HCT116 (cell line): ENCODE measurements around the gene MYO1B. TPM values are rescaled to one million over a fixed set of nuclear protein-coding genes. Genes with fewer than 3 reads are reported as not detected.

Experiments used
- ATAC-seq: fragments of 200-7000 bp; cut with Tn5 transposase; 2 replicates; pipeline ENCODE4 v1.9.1; 2020; ENCODE audit warnings: mild to moderate bottlenecking, moderate library complexity
- BruUV-seq: library from RNA; stranded (reverse); fragments of 400-500 nt; replicated peaks from 2 replicates; lab custom pipeline; 2021; lab: Mats Ljungman, UMichigan
- CTCF ChIA-PET: fragments of 300-600 bp; sonication (Branson Sonifier 250); formaldehyde crosslinking; loops from one replicate; lab custom pipeline; 2021; ENCODE audit warnings: antibody characterized with exemption; lab: Charles Lee
- POLR2A ChIA-PET: fragments of 300-600, 350-600 bp; sonication (Branson Sonifier 250); formaldehyde crosslinking; loops from one replicate; lab custom pipeline; 2021; ENCODE audit warnings: antibody characterized with exemption; lab: Charles Lee
- RAD21 ChIA-PET, 2 experiments: fragments of 300-600 bp; sonication (Branson Sonifier 250); formaldehyde crosslinking; loops; one replicate each; lab custom pipeline; 2023; ENCODE audit warnings: low total read pairs in 2 of 2; ENCODE audit not compliant: uncharacterized antibody in 2 of 2, unreplicated experiment in 2 of 2, low non-redundant PET in 1 of 2; lab: Charles Lee
- DNase-seq: peaks from one replicate; pipeline ENCODE4 v3.0.0-alpha.2; 2010; ENCODE audit warnings: low read depth, low spot score
- H2AFZ ChIP-seq: fragments of 200-600 bp; shearing (Covaris generic), sonication (generic); 2 replicates; pipeline ENCODE4 v1.6.1; 2017; ENCODE audit warnings: low read depth, mixed run types, mixed read lengths, antibody characterized with exemption, low read length; ENCODE audit not compliant: poor library complexity, severe bottlenecking
- H3K27ac ChIP-seq: 2 replicates; pipeline ENCODE4 v1.5.1; 2012; ENCODE audit warnings: low read depth, low read length
- H3K27me3 ChIP-seq: fragments of 200-600 bp; sonication (generic); 2 replicates; pipeline ENCODE4 v1.6.1; 2016; ENCODE audit warnings: mixed run types, low read length, mixed read lengths; ENCODE audit not compliant: insufficient read depth
- H3K36me3 ChIP-seq, 2 experiments: fragments of 200-500 bp in 1 of 2; fragments of 200-600 bp in 1 of 2; sonication (Bioruptor generic) in 1 of 2; sonication (generic) in 1 of 2; 2 replicates each; pipeline versions ENCODE4 v1.5.1 to v1.6.1; 2014 to 2016; ENCODE audit warnings: low read length in 2 of 2, inconsistent platforms in 1 of 2, mixed read lengths in 1 of 2, mixed run types in 1 of 2; ENCODE audit not compliant: insufficient read depth in 2 of 2, control insufficient read depth in 1 of 2
- H3K4me1 ChIP-seq, 2 experiments: fragments of 200-600 bp in 1 of 2; sonication (generic) in 1 of 2; 2 replicates each; pipeline versions ENCODE4 v1.5.1 to v1.6.1; 2012 to 2017; ENCODE audit warnings: low read length in 2 of 2, inconsistent platforms in 1 of 2, mild to moderate bottlenecking in 1 of 2, mixed read lengths in 1 of 2, mixed run types in 1 of 2, moderate library complexity in 1 of 2; ENCODE audit not compliant: insufficient read depth in 2 of 2, control insufficient read depth in 1 of 2
- H3K4me2 ChIP-seq: fragments of 200-600 bp; sonication (generic); 2 replicates; pipeline ENCODE4 v1.6.1; 2017; ENCODE audit warnings: mixed run types, low read length, mixed read lengths
- H3K4me3 ChIP-seq, 2 experiments: fragments of 200-600 bp in 1 of 2; sonication (generic) in 1 of 2; replicated peaks in 1 of 2; 2 replicates each; pipeline ENCODE4 v1.5.1; 2011 to 2016; ENCODE audit warnings: low read length in 2 of 2, control low read depth in 1 of 2, low read depth in 1 of 2, mild to moderate bottlenecking in 1 of 2, mixed read lengths in 1 of 2, mixed run types in 1 of 2
- H3K79me2 ChIP-seq: fragments of 200-600 bp; sonication (generic); 2 replicates; pipeline ENCODE4 v1.6.1; 2017; ENCODE audit warnings: mild to moderate bottlenecking, mixed run types, low read length, moderate library complexity, mixed read lengths; ENCODE audit not compliant: insufficient read depth
- H3K9ac ChIP-seq: fragments of 200-600 bp; sonication (generic); 2 replicates; pipeline ENCODE4 v1.6.1; 2016; ENCODE audit warnings: low read length, mixed read lengths
- H3K9me2 ChIP-seq: fragments of 200-600 bp; sonication (generic), shearing (Covaris generic); 2 replicates; pipeline ENCODE4 v1.6.1; 2017; ENCODE audit warnings: mixed run types, mild to moderate bottlenecking, moderate library complexity; ENCODE audit not compliant: insufficient read depth
- H3K9me3 ChIP-seq, 2 experiments: fragments of 200-500 bp in 1 of 2; fragments of 200-600 bp in 1 of 2; sonication (Bioruptor generic) in 1 of 2; sonication (generic) in 1 of 2; 2 replicates each; pipeline ENCODE4 v1.6.1; 2014 to 2017; ENCODE audit warnings: low read length in 2 of 2, mixed read lengths in 2 of 2, inconsistent platforms in 1 of 2, low read depth in 1 of 2, mild to moderate bottlenecking in 1 of 2, mixed run types in 1 of 2, moderate library complexity in 1 of 2; ENCODE audit not compliant: control insufficient read depth in 1 of 2, insufficient read depth in 1 of 2
- H4K20me1 ChIP-seq: fragments of 200-600 bp; sonication (generic), shearing (Covaris generic); 2 replicates; pipeline ENCODE4 v1.6.1; 2017; ENCODE audit warnings: mixed run types, mild to moderate bottlenecking, moderate library complexity; ENCODE audit not compliant: insufficient read depth
- EZH2phosphoT487 ChIP-seq: fragments of 200-600 bp; IDR thresholded peaks from 2 replicates; pipeline ENCODE4 v1.6.1; 2018; ENCODE audit warnings: antibody characterized with exemption, borderline replicate concordance
- FOSL1 ChIP-seq: IDR thresholded peaks from 2 replicates; pipeline ENCODE4 v1.6.1; 2012; ENCODE audit warnings: low read depth
- JUND ChIP-seq: IDR thresholded peaks from 2 replicates; pipeline ENCODE4 v1.6.1; 2012
- POLR2A ChIP-seq: IDR thresholded peaks from 2 replicates; pipeline ENCODE4 v1.7.0; 2011; ENCODE audit warnings: borderline replicate concordance; ENCODE audit not compliant: insufficient read depth, insufficient read length; ENCODE audit errors: extremely low read depth
- SIN3A ChIP-seq: IDR thresholded peaks from 2 replicates; pipeline ENCODE4 v1.6.1; 2012; ENCODE audit warnings: low read depth
- SP1 ChIP-seq: IDR thresholded peaks from 2 replicates; pipeline ENCODE4 v1.6.1; 2012; ENCODE audit warnings: low read depth
- TCF7L2 ChIP-seq: IDR thresholded peaks from 2 replicates; pipeline ENCODE4 v1.7.0; 2011; ENCODE audit warnings: borderline replicate concordance, inconsistent platforms; ENCODE audit not compliant: insufficient read depth, insufficient read length; ENCODE audit errors: extremely low read depth
- YY1 ChIP-seq: IDR thresholded peaks from 2 replicates; pipeline ENCODE4 v1.6.1; 2011; ENCODE audit warnings: low read length, low read depth, moderate library complexity, mild to moderate bottlenecking; ENCODE audit not compliant: insufficient replicate concordance; ENCODE audit errors: extremely low read depth
- ZFX ChIP-seq: fragments of 450-650 bp; IDR thresholded peaks from 2 replicates; pipeline ENCODE4 v1.6.1; 2017
- ZNF274 ChIP-seq: fragments of 200-500 bp; sonication (Bioruptor generic); IDR thresholded peaks from 2 replicates; pipeline ENCODE4 v1.6.1; 2014; ENCODE audit warnings: mild to moderate bottlenecking, low read depth, low read length, inconsistent platforms
- intact Hi-C: fragments of 100-400 bp; cut with micrococcal nuclease; formaldehyde crosslinking; loops from 2 replicates; pipeline ENCODE4 v1.10.0; 2022
- total RNA-seq: library from RNA; stranded (reverse); gene quantifications from one replicate; pipeline ENCODE4 v1.2.1, GENCODE V29; 2021; ENCODE audit not compliant: unreplicated experiment
- TF ChIP-seq, protein P1 (sequence below), 3 experiments: fragments of 200-600 bp in 1 of 3; sonication (generic) in 1 of 3; IDR thresholded peaks in 2 of 3; conservative IDR thresholded peaks in 1 of 3; 2 replicates each; pipeline ENCODE4 v1.5.1; 2012 to 2017; ENCODE audit warnings: low read depth in 2 of 3, low read length in 2 of 3, antibody characterized with exemption in 1 of 3, borderline replicate concordance in 1 of 3, control low read depth in 1 of 3, mild to moderate bottlenecking in 1 of 3, mixed read lengths in 1 of 3, mixed run types in 1 of 3, moderate library complexity in 1 of 3; ENCODE audit not compliant: insufficient read depth in 1 of 3
- TF ChIP-seq, protein P2 (sequence below): IDR thresholded peaks from 2 replicates; pipeline ENCODE4 v1.6.1; 2012

MYO1B gene
- total RNA-seq, 1 experiment from 2014 or later = 51.7 TPM

DNA sequence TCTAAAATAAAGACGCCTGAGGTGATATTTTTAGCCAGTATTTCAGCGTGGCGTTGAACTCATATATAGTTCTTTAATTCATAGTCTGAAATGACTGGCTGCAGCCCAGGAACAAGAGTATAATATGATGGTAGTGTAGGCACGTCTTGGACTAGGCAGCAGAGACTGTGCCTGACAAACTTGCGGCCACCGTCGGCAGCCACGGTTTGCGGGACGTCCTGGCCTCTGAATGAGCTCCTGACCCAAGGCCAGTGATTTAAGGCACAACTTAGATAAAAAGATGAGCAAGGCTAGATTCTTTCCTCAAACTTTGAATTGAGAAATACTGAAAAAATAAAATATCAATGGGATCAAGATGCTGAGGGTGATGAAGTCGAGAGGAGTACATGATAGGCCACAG, 40.0 kb downstream of the MYO1B start:
- H3K36me3 ChIP-seq = no peaks in the 10 kb centered on the region
- RAD21 ChIA-PET = no interaction called here
- ATAC-seq = no peak
- no peak for DNase-seq
- CTCF ChIA-PET = no interaction called here
- POLR2A ChIA-PET = no interaction called here
- H4K20me1 ChIP-seq = no peaks in the 10 kb centered on the region
- no peak overlapping the region for H3K9ac ChIP-seq
- no peaks in the 10 kb centered on the region for H3K9me2 ChIP-seq
- no peaks in the 10 kb centered on the region for H3K4me1 ChIP-seq
- no peak overlapping the region for H3K4me3 ChIP-seq
- no peak overlapping the region for H3K4me2 ChIP-seq
- no TSS peak for BruUV-seq
- H3K27ac ChIP-seq = no peak overlapping the region
- no peaks in the 10 kb centered on the region for H3K9me3 ChIP-seq
- no peaks in the 10 kb centered on the region for H3K27me3 ChIP-seq
- no peak overlapping the region for H2AFZ ChIP-seq
- peaks cover 18% of the 10 kb centered on the region; the same call in 1 of the 2 replicates for H3K79me2 ChIP-seq
- TF ChIP-seq EZH2phosphoT487 = no peak
- no peak for TF ChIP-seq ZFX
- no peak for TF ChIP-seq ZNF274
- no peak for TF ChIP-seq SP1
- TF ChIP-seq, protein P1, sequence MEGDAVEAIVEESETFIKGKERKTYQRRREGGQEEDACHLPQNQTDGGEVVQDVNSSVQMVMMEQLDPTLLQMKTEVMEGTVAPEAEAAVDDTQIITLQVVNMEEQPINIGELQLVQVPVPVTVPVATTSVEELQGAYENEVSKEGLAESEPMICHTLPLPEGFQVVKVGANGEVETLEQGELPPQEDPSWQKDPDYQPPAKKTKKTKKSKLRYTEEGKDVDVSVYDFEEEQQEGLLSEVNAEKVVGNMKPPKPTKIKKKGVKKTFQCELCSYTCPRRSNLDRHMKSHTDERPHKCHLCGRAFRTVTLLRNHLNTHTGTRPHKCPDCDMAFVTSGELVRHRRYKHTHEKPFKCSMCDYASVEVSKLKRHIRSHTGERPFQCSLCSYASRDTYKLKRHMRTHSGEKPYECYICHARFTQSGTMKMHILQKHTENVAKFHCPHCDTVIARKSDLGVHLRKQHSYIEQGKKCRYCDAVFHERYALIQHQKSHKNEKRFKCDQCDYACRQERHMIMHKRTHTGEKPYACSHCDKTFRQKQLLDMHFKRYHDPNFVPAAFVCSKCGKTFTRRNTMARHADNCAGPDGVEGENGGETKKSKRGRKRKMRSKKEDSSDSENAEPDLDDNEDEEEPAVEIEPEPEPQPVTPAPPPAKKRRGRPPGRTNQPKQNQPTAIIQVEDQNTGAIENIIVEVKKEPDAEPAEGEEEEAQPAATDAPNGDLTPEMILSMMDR (IDR thresholded peaks at IDR 0.05 in 2 of 3, conservative IDR thresholded peaks at IDR 0.05 in 1 of 3; ENCODE audit: borderline replicate concordance in 1 of 3, insufficient read depth in 1 of 3, low read depth in 2 of 3, low read length in 2 of 3) = no peak
- no peak for TF ChIP-seq YY1
- TF ChIP-seq JUND = no peak
- TF ChIP-seq POLR2A = no peak
- TF ChIP-seq FOSL1 = no peak
- no peak for TF ChIP-seq SIN3A
- TF ChIP-seq TCF7L2 = no peak
- TF ChIP-seq, protein P2, sequence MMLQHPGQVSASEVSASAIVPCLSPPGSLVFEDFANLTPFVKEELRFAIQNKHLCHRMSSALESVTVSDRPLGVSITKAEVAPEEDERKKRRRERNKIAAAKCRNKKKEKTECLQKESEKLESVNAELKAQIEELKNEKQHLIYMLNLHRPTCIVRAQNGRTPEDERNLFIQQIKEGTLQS = no peak
- intact Hi-C loops = no loop called here
